Measurements from ENCODE around the gene TEKT5.

DNA sequence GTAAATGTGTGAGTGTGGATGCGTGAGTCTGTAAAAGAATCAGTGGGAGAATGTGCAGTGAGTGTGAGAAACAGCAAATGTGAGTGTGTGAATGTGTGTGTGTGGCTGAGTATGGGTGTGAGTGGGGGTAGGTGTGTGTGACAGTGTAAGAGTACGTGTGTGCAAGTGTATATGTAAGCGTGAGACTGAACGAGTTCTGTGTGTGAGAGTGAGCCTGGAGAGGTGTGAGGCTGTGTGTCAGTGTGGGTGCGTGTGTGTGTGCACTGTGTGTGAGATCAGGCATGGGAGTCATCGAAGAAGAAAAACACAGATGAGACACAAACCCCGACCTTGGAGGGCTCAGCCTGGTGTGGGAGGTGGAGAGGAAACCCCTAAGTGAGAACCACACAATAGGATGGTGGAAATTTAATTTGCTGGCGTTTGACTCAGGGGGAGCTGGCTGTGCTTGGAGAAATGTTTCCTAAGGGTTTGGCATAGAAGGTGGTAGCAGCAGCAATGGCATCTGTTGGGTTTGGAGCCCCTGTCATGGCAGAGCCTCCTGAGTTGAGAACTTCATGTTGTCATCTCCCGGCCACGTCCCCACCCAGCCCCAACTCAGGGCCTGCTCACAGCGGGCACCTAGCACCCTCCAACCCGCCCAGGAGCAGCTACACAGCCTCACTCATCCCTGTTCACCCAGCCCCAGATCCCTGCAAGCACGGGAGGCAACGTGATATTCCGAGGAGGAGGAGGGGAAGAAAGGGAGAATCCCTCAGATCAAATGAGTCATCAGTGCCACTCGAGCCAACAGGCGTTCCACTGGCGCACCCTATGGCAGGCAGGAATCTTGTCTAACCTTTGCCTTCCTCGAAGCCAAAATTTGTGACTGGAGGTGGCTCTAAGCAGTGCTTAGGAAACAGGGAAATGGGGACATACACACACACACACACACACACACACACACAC, 34.6 kb upstream of the TEKT5 start:
- TF ChIP-seq, protein P1, sequence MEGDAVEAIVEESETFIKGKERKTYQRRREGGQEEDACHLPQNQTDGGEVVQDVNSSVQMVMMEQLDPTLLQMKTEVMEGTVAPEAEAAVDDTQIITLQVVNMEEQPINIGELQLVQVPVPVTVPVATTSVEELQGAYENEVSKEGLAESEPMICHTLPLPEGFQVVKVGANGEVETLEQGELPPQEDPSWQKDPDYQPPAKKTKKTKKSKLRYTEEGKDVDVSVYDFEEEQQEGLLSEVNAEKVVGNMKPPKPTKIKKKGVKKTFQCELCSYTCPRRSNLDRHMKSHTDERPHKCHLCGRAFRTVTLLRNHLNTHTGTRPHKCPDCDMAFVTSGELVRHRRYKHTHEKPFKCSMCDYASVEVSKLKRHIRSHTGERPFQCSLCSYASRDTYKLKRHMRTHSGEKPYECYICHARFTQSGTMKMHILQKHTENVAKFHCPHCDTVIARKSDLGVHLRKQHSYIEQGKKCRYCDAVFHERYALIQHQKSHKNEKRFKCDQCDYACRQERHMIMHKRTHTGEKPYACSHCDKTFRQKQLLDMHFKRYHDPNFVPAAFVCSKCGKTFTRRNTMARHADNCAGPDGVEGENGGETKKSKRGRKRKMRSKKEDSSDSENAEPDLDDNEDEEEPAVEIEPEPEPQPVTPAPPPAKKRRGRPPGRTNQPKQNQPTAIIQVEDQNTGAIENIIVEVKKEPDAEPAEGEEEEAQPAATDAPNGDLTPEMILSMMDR (IDR thresholded peaks at IDR 0.05) = no peak
- no peak for TF ChIP-seq POLR2A (IDR thresholded peaks at IDR 0.05)

Measured in uterus (tissue), 2 donors.